ENCODE data around the gene ECSIT. TPM values are rescaled to one million over a fixed set of nuclear protein-coding genes. Genes with fewer than 3 reads are reported as not detected.
"Not testable (repeated sequence)": the region's sequence is repeated elsewhere in the genome, so short reads cannot be mapped to it uniquely, and the experiment has no call there.

ECSIT gene
- total RNA-seq, 1 experiment from 2014 or later = 52.8 TPM

DNA sequence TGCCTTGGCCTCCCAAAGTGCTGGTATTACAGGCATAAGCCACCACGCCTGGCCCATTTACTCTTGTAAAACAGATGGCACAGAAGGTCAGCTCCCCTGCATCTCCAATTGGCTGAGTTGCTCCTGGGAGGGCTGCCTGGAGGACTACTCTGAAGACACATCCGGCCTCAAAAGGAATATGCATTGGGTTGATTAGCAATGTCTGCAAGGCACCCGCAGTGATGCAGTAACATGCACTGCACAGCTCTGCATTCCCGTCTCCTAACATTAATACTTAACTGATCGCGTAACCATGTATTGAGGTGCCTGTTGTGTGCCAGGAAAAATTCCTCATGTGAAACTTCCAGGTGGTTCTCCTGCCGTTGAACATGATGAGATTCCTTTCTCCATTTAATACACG, 53.1 kb downstream of the ECSIT start:
- Histone ChIP-seq H3K9ac (ENCODE audit: low read length) (no peak overlapping the region), H3K27me3 (ENCODE audit: insufficient read depth, low read length) (no peaks in the 10 kb centered on the region), H3K4me2 (ENCODE audit: low read length) (no peak overlapping the region), H4K20me1 (ENCODE audit: insufficient read depth) (no peaks in the 10 kb centered on the region), H2AFZ (ENCODE audit: low read depth, low read length, poor library complexity, severe bottlenecking) (no peak overlapping the region), H3K9me3 (ENCODE audit: control insufficient read depth in 1 of 2, insufficient read depth in 1 of 2, low read depth in 1 of 2, low read length in 2 of 2) (no peaks in the 10 kb centered on the region), H3K79me2 (ENCODE audit: insufficient read depth, low read length) (no peaks in the 10 kb centered on the region), H3K4me3 (replicated peaks in 1 of 2; ENCODE audit: low read depth in 1 of 2, low read length in 2 of 2) (no peak overlapping the region), H3K4me1 (ENCODE audit: control insufficient read depth in 1 of 2, insufficient read depth in 2 of 2, low read length in 2 of 2) (peaks cover 0 to 9% of the 10 kb centered on the region in 2 experiments; a peak in 1 of 4 replicates), H3K27ac (ENCODE audit: low read depth, low read length) (no peak overlapping the region), H3K36me3 (ENCODE audit: control insufficient read depth in 1 of 2, insufficient read depth in 2 of 2, low read length in 2 of 2) (no peaks in the 10 kb centered on the region), H3K9me2 (ENCODE audit: insufficient read depth) (no peaks in the 10 kb centered on the region)
- DNase-seq (ENCODE audit: low read depth, low spot score) (no peak), ATAC-seq (no peak)
- no TSS peak for BruUV-seq (replicated peaks)
- TF ChIP-seq EZH2 (IDR thresholded peaks at IDR 0.05) (no peak), YY1 (IDR thresholded peaks at IDR 0.05; ENCODE audit: extremely low read depth, insufficient replicate concordance, low read depth, low read length) (no peak), FOSL1 (IDR thresholded peaks at IDR 0.05; ENCODE audit: low read depth) (no peak), EZH2phosphoT487 (IDR thresholded peaks at IDR 0.05; ENCODE audit: borderline replicate concordance) (no peak), EGR1 (IDR thresholded peaks at IDR 0.05; ENCODE audit: low read depth) (no peak), REST (IDR thresholded peaks at IDR 0.05; ENCODE audit: low read depth) (no peak), ELF1 (IDR thresholded peaks at IDR 0.05; ENCODE audit: borderline replicate concordance, low read depth) (no peak), TCF7L2 (IDR thresholded peaks at IDR 0.05; ENCODE audit: borderline replicate concordance, extremely low read depth, insufficient read depth, insufficient read length) (no peak), SIN3A (IDR thresholded peaks at IDR 0.05; ENCODE audit: low read depth) (no peak), RAD21 (IDR thresholded peaks at IDR 0.05; ENCODE audit: low read depth) (no peak)
- TF ChIP-seq, protein P1, sequence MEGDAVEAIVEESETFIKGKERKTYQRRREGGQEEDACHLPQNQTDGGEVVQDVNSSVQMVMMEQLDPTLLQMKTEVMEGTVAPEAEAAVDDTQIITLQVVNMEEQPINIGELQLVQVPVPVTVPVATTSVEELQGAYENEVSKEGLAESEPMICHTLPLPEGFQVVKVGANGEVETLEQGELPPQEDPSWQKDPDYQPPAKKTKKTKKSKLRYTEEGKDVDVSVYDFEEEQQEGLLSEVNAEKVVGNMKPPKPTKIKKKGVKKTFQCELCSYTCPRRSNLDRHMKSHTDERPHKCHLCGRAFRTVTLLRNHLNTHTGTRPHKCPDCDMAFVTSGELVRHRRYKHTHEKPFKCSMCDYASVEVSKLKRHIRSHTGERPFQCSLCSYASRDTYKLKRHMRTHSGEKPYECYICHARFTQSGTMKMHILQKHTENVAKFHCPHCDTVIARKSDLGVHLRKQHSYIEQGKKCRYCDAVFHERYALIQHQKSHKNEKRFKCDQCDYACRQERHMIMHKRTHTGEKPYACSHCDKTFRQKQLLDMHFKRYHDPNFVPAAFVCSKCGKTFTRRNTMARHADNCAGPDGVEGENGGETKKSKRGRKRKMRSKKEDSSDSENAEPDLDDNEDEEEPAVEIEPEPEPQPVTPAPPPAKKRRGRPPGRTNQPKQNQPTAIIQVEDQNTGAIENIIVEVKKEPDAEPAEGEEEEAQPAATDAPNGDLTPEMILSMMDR (IDR thresholded peaks at IDR 0.05 in 2 of 3, conservative IDR thresholded peaks at IDR 0.05 in 1 of 3; ENCODE audit: borderline replicate concordance in 1 of 3, insufficient read depth in 1 of 3, low read depth in 2 of 3, low read length in 2 of 3) = no peak
- POLR2A ChIA-PET = no interaction called here
- CTCF ChIA-PET = interaction anchor here (1.0 kb wide), 1 partner anchor 95 kb away, joined by 3 read pairs; no protein-coding TSS in a partner anchor
- RAD21 ChIA-PET (ENCODE audit: low non-redundant PET in 1 of 2, low total read pairs in 2 of 2, uncharacterized antibody in 2 of 2, unreplicated experiment in 2 of 2) = no interaction called here
- intact Hi-C loops (cut with micrococcal nuclease) = no loop called here

GRCh38 chr19:11475343-11475742, 53.6 kb downstream of the ECSIT start:
- RAD21 ChIA-PET (ENCODE audit: low non-redundant PET in 1 of 2, low total read pairs in 2 of 2, uncharacterized antibody in 2 of 2, unreplicated experiment in 2 of 2); H3K9ac ChIP-seq (ENCODE audit: low read length); H3K79me2 ChIP-seq (ENCODE audit: insufficient read depth, low read length); H3K36me3 ChIP-seq (ENCODE audit: control insufficient read depth in 1 of 2, insufficient read depth in 2 of 2, low read length in 2 of 2); POLR2A ChIA-PET; DNase-seq (ENCODE audit: low read depth, low spot score); H3K4me3 ChIP-seq (replicated peaks in 1 of 2; ENCODE audit: low read depth in 1 of 2, low read length in 2 of 2); H4K20me1 ChIP-seq (ENCODE audit: insufficient read depth); H3K4me1 ChIP-seq (ENCODE audit: control insufficient read depth in 1 of 2, insufficient read depth in 2 of 2, low read length in 2 of 2); H3K27ac ChIP-seq (ENCODE audit: low read depth, low read length); H3K27me3 ChIP-seq (ENCODE audit: insufficient read depth, low read length); H3K4me2 ChIP-seq (ENCODE audit: low read length); H2AFZ ChIP-seq (ENCODE audit: low read depth, low read length, poor library complexity, severe bottlenecking); intact Hi-C loops (cut with micrococcal nuclease); H3K9me2 ChIP-seq (ENCODE audit: insufficient read depth); BruUV-seq (replicated peaks); H3K9me3 ChIP-seq (ENCODE audit: control insufficient read depth in 1 of 2, insufficient read depth in 1 of 2, low read depth in 1 of 2, low read length in 2 of 2): not testable (repeated sequence)
- CTCF ChIA-PET = interaction anchor here (1.0 kb wide), 1 partner anchor 94 kb away, joined by 3 read pairs; no protein-coding TSS in a partner anchor
- peak; percentile 39; the same call in 1 of the 2 replicates for ATAC-seq
